GM12878 (cell line): ENCODE measurements around the gene ADAMTSL1. TPM values are rescaled to one million over a fixed set of nuclear protein-coding genes. Genes with fewer than 3 reads are reported as not detected.

Experiments used
- ATAC-seq: fragments of 200-7000 bp; cut with Tn5 transposase; 3 replicates; pipeline ENCODE4 v1.9.1; 2020; ENCODE audit warnings: mild to moderate bottlenecking, moderate library complexity
- BruUV-seq: library from RNA; stranded (reverse); fragments of 400-500 nt; replicated peaks from 2 replicates; lab custom pipeline; 2021; lab: Mats Ljungman, UMichigan
- CTCF ChIA-PET: fragments of 300-600 bp; sonication (Branson Sonifier 250); formaldehyde crosslinking; extraction: SDS; loops from one replicate; lab custom pipeline; 2021; ENCODE audit warnings: inconsistent platforms; lab: Yijun Ruan, JAX
- POLR2A ChIA-PET: fragments of 350-600 bp; formaldehyde crosslinking; extraction: SDS; loops from one replicate; lab custom pipeline; 2021; ENCODE audit warnings: inconsistent platforms; lab: Charles Lee
- RAD21 ChIA-PET: fragments of 300-600 bp; sonication (Branson Sonifier 250); formaldehyde crosslinking; loops from one replicate; lab custom pipeline; 2023; ENCODE audit warnings: antibody characterized with exemption; ENCODE audit not compliant: unreplicated experiment; lab: Charles Lee
- SMC1A ChIA-PET: fragments of 300-600 bp; sonication (Branson Sonifier 250); formaldehyde crosslinking; loops from one replicate; lab custom pipeline; 2023; ENCODE audit not compliant: unreplicated experiment, uncharacterized antibody; lab: Charles Lee
- DNase-seq: peaks from one replicate; pipeline ENCODE4 v3.0.0-alpha.2; 2011; ENCODE audit warnings: low read depth, low spot score
- FAIRE-seq: peaks from 3 replicates; lab custom pipeline; 2011; peaks lifted over from hg19 to GRCh38; lab: Jason Lieb, UNC
- H2AFZ ChIP-seq: 2 replicates; pipeline ENCODE4 v1.6.0; 2011; ENCODE audit warnings: low read depth, low read length, control low read depth; ENCODE audit not compliant: control insufficient read depth
- H3K27ac ChIP-seq: 2 replicates; pipeline ENCODE4 v1.5.1; 2011; ENCODE audit warnings: control low read depth; ENCODE audit not compliant: control insufficient read depth, insufficient read depth
- H3K27me3 ChIP-seq, 2 experiments: replicated peaks in 1 of 2; 2 replicates each; pipeline versions ENCODE4 v1.6.0 to v1.6.1; 2011; ENCODE audit warnings: low read length in 1 of 2; ENCODE audit not compliant: control insufficient read depth in 2 of 2, insufficient read depth in 2 of 2
- H3K36me3 ChIP-seq, 2 experiments: 2 replicates each; pipeline ENCODE4 v1.5.1; 2011; ENCODE audit warnings: low read length in 1 of 2; ENCODE audit not compliant: control insufficient read depth in 2 of 2, insufficient read depth in 2 of 2
- H3K4me1 ChIP-seq: 2 replicates; pipeline ENCODE4 v1.6.1; 2011; ENCODE audit warnings: mild to moderate bottlenecking, low read length, moderate library complexity, mixed read lengths; ENCODE audit not compliant: control insufficient read depth, insufficient read depth
- H3K4me2 ChIP-seq: 2 replicates; pipeline ENCODE4 v1.6.0; 2011; ENCODE audit warnings: control low read depth; ENCODE audit not compliant: control insufficient read depth, insufficient read depth
- H3K4me3 ChIP-seq: fragments of 200-600 bp; sonication (generic); 2 replicates; pipeline ENCODE4 v1.5.1; 2016
- H3K79me2 ChIP-seq: 2 replicates; pipeline ENCODE4 v1.6.0; 2011; ENCODE audit warnings: low read length; ENCODE audit not compliant: control insufficient read depth, insufficient read depth
- H3K9ac ChIP-seq: 2 replicates; pipeline ENCODE4 v1.8.0; 2011; ENCODE audit warnings: low read length, control low read depth, mixed read lengths; ENCODE audit not compliant: control insufficient read depth, insufficient read depth
- H3K9me3 ChIP-seq: replicated peaks from 3 replicates; pipeline ENCODE4 v1.5.1; 2011; ENCODE audit warnings: mild to moderate bottlenecking, low read length; ENCODE audit not compliant: control insufficient read depth, insufficient read depth
- H4K20me1 ChIP-seq: 2 replicates; pipeline ENCODE4 v1.6.0; 2011; ENCODE audit not compliant: control insufficient read depth, insufficient read depth
- ATF2 ChIP-seq: IDR thresholded peaks from 2 replicates; pipeline ENCODE4 v1.6.1; 2012; ENCODE audit warnings: low read length, inconsistent platforms
- BHLHE40 ChIP-seq, 2 experiments: fragments of 450-650 bp in 1 of 2; IDR thresholded peaks; 2 replicates each; pipeline ENCODE4 v1.6.1; 2011 to 2017; ENCODE audit warnings: low read depth in 2 of 2, borderline replicate concordance in 1 of 2, improper control_type of control experiment in 1 of 2, low read length in 1 of 2, mild to moderate bottlenecking in 1 of 2
- CHD1 ChIP-seq: IDR thresholded peaks from 2 replicates; pipeline ENCODE4 v1.6.1; 2012; ENCODE audit warnings: low read depth, low read length, improper control_type of control experiment
- EP300 ChIP-seq, 2 experiments: fragments of 150-350 bp in 1 of 2; IDR thresholded peaks; 2 replicates each; pipeline ENCODE4 v1.6.1; 2011 to 2012; ENCODE audit warnings: low read depth in 2 of 2, low read length in 2 of 2, borderline replicate concordance in 1 of 2, improper control_type of control experiment in 1 of 2, inconsistent platforms in 1 of 2; ENCODE audit not compliant: control insufficient read depth in 1 of 2
- FOS ChIP-seq: IDR thresholded peaks from 3 replicates; pipeline ENCODE4 v1.6.1; 2011; ENCODE audit warnings: borderline replicate concordance; ENCODE audit not compliant: insufficient read length; ENCODE audit errors: extremely low read depth
- HDGF ChIP-seq: fragments of 450-650 bp; IDR thresholded peaks from 2 replicates; pipeline ENCODE4 v1.6.1; 2016; ENCODE audit warnings: antibody characterized with exemption
- IRF4 ChIP-seq: IDR thresholded peaks from 2 replicates; pipeline ENCODE4 v1.6.1; 2011; ENCODE audit warnings: low read depth, low read length
- JUNB ChIP-seq: IDR thresholded peaks from 2 replicates; pipeline ENCODE4 v1.6.1; 2016; ENCODE audit warnings: antibody characterized with exemption, mild to moderate bottlenecking
- MTA3 ChIP-seq: IDR thresholded peaks from 2 replicates; pipeline ENCODE4 v1.6.1; 2012; ENCODE audit warnings: low read length, inconsistent platforms, borderline replicate concordance
- PAX5 ChIP-seq: IDR thresholded peaks from 2 replicates; pipeline ENCODE4 v1.6.1; 2011; ENCODE audit warnings: low read depth, low read length, borderline replicate concordance
- POU2F2 ChIP-seq: IDR thresholded peaks from 3 replicates; pipeline ENCODE4 v1.6.1; 2011; ENCODE audit warnings: low read depth, mild to moderate bottlenecking, low read length, borderline replicate concordance
- SREBF1 ChIP-seq: IDR thresholded peaks from 2 replicates; pipeline ENCODE4 v1.6.1; 2012; ENCODE audit warnings: mild to moderate bottlenecking, low read length
- SREBF2 ChIP-seq: IDR thresholded peaks from 2 replicates; pipeline ENCODE4 v1.6.1; 2012; ENCODE audit warnings: mild to moderate bottlenecking, low read length
- TBL1XR1 ChIP-seq: IDR thresholded peaks from 2 replicates; pipeline ENCODE4 v1.6.1; 2012; ENCODE audit warnings: low read depth, low read length, improper control_type of control experiment
- TCF3 ChIP-seq: IDR thresholded peaks from 2 replicates; pipeline ENCODE4 v1.6.1; 2012; ENCODE audit warnings: low read depth, mild to moderate bottlenecking, low read length, borderline replicate concordance; ENCODE audit not compliant: insufficient read depth
- TCF7 ChIP-seq: IDR thresholded peaks from 2 replicates; pipeline ENCODE4 v1.6.1; 2014; ENCODE audit warnings: antibody characterized with exemption, borderline replicate concordance
- YBX1 ChIP-seq: fragments of 450-650 bp; IDR thresholded peaks from 2 replicates; pipeline ENCODE4 v1.6.1; 2016; ENCODE audit warnings: antibody characterized with exemption
- ZBED1 ChIP-seq: IDR thresholded peaks from 2 replicates; pipeline ENCODE4 v1.6.1; 2016; ENCODE audit warnings: borderline replicate concordance
- WGBS: methylation state at CpG from one replicate; pipeline ENCODE4 v1.1.6; 2016; ENCODE audit warnings: low lambda C conversion rate; ENCODE audit not compliant: insufficient replicate concordance, insufficient coverage; ENCODE audit errors: missing lambda C conversion rate; 5-methylcytosine and 5-hydroxymethylcytosine counted together
- in situ Hi-C: fragments of 300-500 bp; cut with MboI; formaldehyde crosslinking; loops from 9 replicates; pipeline ENCODE4 v1.14.3; 2018; ENCODE audit warnings: mixed read lengths
- intact Hi-C: fragments of 100-400 bp; cut with micrococcal nuclease; formaldehyde crosslinking; loops from one replicate; pipeline ENCODE4 v1.14.2; 2022; ENCODE audit not compliant: unreplicated experiment
- polyA plus RNA-seq, 11 experiments: library from polyadenylated mRNA; depleted of rRNA in 4 of 11; unstranded in 6 of 11; stranded (reverse) in 5 of 11; fragments of >200 nt; fragmentation: Nextera tagmentation in 4 of 11; fragmentation: Illumina TruSeq in 1 of 11; extraction: Ambion mirVana in 4 of 11; extraction: Trizol in 1 of 11; gene quantifications; 1 replicate in 1 of 11; 2 replicates in 10 of 11; pipeline versions ENCODE4 v1.2.1 to v1.2.3, GENCODE V29; 2011 to 2016; ENCODE audit warnings: inconsistent platforms in 2 of 11, missing spikeins in 2 of 11, low read depth in 1 of 11
- total RNA-seq, 4 experiments: library from RNA; depleted of rRNA in 3 of 4; stranded (reverse); fragments of >200 nt in 3 of 4; fragmentation: Illumina TruSeq in 1 of 4; extraction: Trizol in 1 of 4; gene quantifications; 2 replicates each; pipeline versions ENCODE4 v1.2.1 to v1.2.3, GENCODE V29; 2013 to 2021
- TF ChIP-seq, protein P1 (sequence below): fragments of 150-350 bp; IDR thresholded peaks from 2 replicates; pipeline ENCODE4 v1.6.1; 2014; ENCODE audit warnings: mild to moderate bottlenecking, low read depth, low read length
- TF ChIP-seq, protein P2 (sequence below): IDR thresholded peaks from 2 replicates; pipeline ENCODE4 v1.6.1; 2012; ENCODE audit warnings: low read depth, low read length, improper control_type of control experiment

ADAMTSL1 gene
- total and polyA plus RNA-seq, 10 of the 15 experiments (the other 5 are each of a cell fraction or from before 2014, with no cell fraction given) = 0.01 to 0.10 (median 0.07) TPM; not detected in 6

GRCh38 chr9:18775930-18776329, 302.0 kb downstream of the ADAMTSL1 start:
- Histone ChIP-seq H4K20me1 (no peaks in the 10 kb centered on the region), H3K36me3 (no peaks in the 10 kb centered on the region), H3K9ac (no peak overlapping the region), H2AFZ (no peak overlapping the region), H3K27me3 (no peaks in the 10 kb centered on the region), H3K79me2 (no peaks in the 10 kb centered on the region), H3K4me3 (no peak overlapping the region), H3K27ac (no peak overlapping the region), H3K9me3 (no peaks in the 10 kb centered on the region; the same call in 2 of the 3 replicates), H3K4me1 (no peaks in the 10 kb centered on the region), H3K4me2 (no peak overlapping the region)
- intact Hi-C loops = no loop called here
- TF ChIP-seq CHD1 = no peak
- TF ChIP-seq EP300 (IDR thresholded peaks at IDR 0.05; ENCODE audit: borderline replicate concordance in 1 of 2, control insufficient read depth in 1 of 2, low read depth in 2 of 2, low read length in 2 of 2) = no peak
- TF ChIP-seq PAX5 = no peak
- no peak for TF ChIP-seq JUNB
- TF ChIP-seq, protein P1, sequence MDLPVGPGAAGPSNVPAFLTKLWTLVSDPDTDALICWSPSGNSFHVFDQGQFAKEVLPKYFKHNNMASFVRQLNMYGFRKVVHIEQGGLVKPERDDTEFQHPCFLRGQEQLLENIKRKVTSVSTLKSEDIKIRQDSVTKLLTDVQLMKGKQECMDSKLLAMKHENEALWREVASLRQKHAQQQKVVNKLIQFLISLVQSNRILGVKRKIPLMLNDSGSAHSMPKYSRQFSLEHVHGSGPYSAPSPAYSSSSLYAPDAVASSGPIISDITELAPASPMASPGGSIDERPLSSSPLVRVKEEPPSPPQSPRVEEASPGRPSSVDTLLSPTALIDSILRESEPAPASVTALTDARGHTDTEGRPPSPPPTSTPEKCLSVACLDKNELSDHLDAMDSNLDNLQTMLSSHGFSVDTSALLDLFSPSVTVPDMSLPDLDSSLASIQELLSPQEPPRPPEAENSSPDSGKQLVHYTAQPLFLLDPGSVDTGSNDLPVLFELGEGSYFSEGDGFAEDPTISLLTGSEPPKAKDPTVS = no peak
- TF ChIP-seq POU2F2 = no peak
- TF ChIP-seq MTA3 = no peak
- TF ChIP-seq YBX1 = no peak
- TF ChIP-seq TBL1XR1 = no peak
- TF ChIP-seq SREBF1 = no peak
- no peak for TF ChIP-seq TCF7
- no peak for TF ChIP-seq ZBED1
- no peak for TF ChIP-seq BHLHE40 (IDR thresholded peaks at IDR 0.05; ENCODE audit: borderline replicate concordance in 1 of 2, low read depth in 2 of 2, low read length in 1 of 2)
- TF ChIP-seq SREBF2 = no peak
- TF ChIP-seq TCF3 = no peak
- TF ChIP-seq ATF2 = no peak
- TF ChIP-seq, protein P2, sequence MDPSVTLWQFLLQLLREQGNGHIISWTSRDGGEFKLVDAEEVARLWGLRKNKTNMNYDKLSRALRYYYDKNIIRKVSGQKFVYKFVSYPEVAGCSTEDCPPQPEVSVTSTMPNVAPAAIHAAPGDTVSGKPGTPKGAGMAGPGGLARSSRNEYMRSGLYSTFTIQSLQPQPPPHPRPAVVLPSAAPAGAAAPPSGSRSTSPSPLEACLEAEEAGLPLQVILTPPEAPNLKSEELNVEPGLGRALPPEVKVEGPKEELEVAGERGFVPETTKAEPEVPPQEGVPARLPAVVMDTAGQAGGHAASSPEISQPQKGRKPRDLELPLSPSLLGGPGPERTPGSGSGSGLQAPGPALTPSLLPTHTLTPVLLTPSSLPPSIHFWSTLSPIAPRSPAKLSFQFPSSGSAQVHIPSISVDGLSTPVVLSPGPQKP = no peak
- TF ChIP-seq HDGF = no peak
- TF ChIP-seq FOS = no peak
- TF ChIP-seq IRF4 = no peak
- ATAC-seq = no peak
- in situ Hi-C loops = no loop called here
- ChIA-PET SMC1A (interaction anchor here (1.0 to 1.8 kb wide), 2 partner anchors 13 to 17 kb away, joined by 3 to 8 read pairs; no protein-coding TSS in a partner anchor), RAD21 (no interaction called here), CTCF (interaction anchor here (1.0 kb wide), 1 partner anchor 18 kb away, joined by 3 read pairs; no protein-coding TSS in a partner anchor), POLR2A (no interaction called here)
- 51% methylated on average over 6 of the region's 6 CpGs for WGBS
- FAIRE-seq = no peak
- DNase-seq = no peak
- BruUV-seq = no TSS peak
